Superior temporal gyrus (tissue), 1 donor: ENCODE results near the gene NTSR1.
"Not testable (repeated sequence)": the region's sequence is repeated elsewhere in the genome, so short reads cannot be mapped to it uniquely, and the experiment has no call there.

Experiments
- DNase-seq: peaks from one replicate; pipeline ENCODE4 v3.0.0-alpha.2; 2016; ENCODE audit errors: extremely low spot score

Gene NTSR1

GRCh38 chr20:62674370-62674769 is 34.3 kb upstream of the NTSR1 start:
- no peak for DNase-seq

- no peak for DNase-seq
Observed at GRCh38 chr20:62675156-62675876, 33.3 kb upstream of the NTSR1 start.

GRCh38 chr20:62675877-62676260 is 32.8 kb upstream of the NTSR1 start:
- DNase-seq: no peak

GRCh38 chr20:62676976-62677375 is 31.7 kb upstream of the NTSR1 start:
- no peak for DNase-seq

GRCh38 chr20:62677678-62678077 is 31.0 kb upstream of the NTSR1 start:
- no peak for DNase-seq

GRCh38 chr20:62678553-62678952 is 30.1 kb upstream of the NTSR1 start:
- no peak for DNase-seq

- DNase-seq: no peak
Observed at GRCh38 chr20:62679978-62680589, 28.6 kb upstream of the NTSR1 start.

GRCh38 chr20:62682912-62683517 is 25.6 kb upstream of the NTSR1 start:
- DNase-seq: no peak

GRCh38 chr20:62683660-62684322 is 24.8 kb upstream of the NTSR1 start:
- DNase-seq: not testable (repeated sequence)

- no peak for DNase-seq
Observed at GRCh38 chr20:62684981-62685380, 23.7 kb upstream of the NTSR1 start.

- DNase-seq: peak; percentile 31
Observed at GRCh38 chr20:62685781-62686555, 22.7 kb upstream of the NTSR1 start.

- no peak for DNase-seq
Observed at GRCh38 chr20:62686869-62687830, 21.5 kb upstream of the NTSR1 start.

- DNase-seq: no peak
Observed at GRCh38 chr20:62688083-62688482, 20.6 kb upstream of the NTSR1 start.

GRCh38 chr20:62688855-62689460 is 19.7 kb upstream of the NTSR1 start:
- DNase-seq: no peak

- no peak for DNase-seq
Observed at GRCh38 chr20:62689861-62690260, 18.8 kb upstream of the NTSR1 start.

- no peak for DNase-seq
Observed at GRCh38 chr20:62690261-62690820, 18.3 kb upstream of the NTSR1 start.

- no peak for DNase-seq
Observed at GRCh38 chr20:62691487-62691886, 17.1 kb upstream of the NTSR1 start.

GRCh38 chr20:62692176-62692575 is 16.5 kb upstream of the NTSR1 start:
- DNase-seq: peak; percentile 23

- DNase-seq: no peak
Observed at GRCh38 chr20:62692801-62693523, 15.7 kb upstream of the NTSR1 start.
